ENCODE results near the gene MKX.

MKX gene

DNA sequence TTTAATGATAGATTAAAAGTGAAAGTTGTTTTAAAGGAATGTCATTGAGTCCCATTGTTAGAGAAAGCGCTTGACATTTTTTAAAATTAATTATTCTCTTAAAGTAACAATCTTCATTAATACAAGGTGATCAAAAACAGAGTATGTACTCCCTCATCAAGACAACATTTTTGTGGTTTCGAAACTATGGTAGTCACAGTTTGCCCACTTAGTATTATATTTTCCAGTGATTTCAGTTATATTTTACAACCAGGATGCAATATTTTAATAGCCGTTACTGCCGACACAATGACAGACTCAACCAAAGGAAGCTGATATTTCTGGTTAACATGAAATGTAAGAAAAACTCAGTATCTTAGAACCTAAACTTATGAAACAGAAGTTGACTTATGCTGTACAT, 31.3 kb downstream of the MKX start:
- H4K91ac ChIP-seq (ENCODE audit: low read length): no peak overlapping the region
- WGBS: 100% methylated on average over 1 of the region's 4 CpGs
- H3K4me3 ChIP-seq (ENCODE audit: insufficient read depth in 1 of 2, low read depth in 1 of 2, low read length in 2 of 2): peak overlapping the region in 1 of 2 experiments; percentile 49
- peak overlapping the region; percentile 73 for H3K9ac ChIP-seq (ENCODE audit: low read length)
- H2BK120ac ChIP-seq (ENCODE audit: low read depth, low read length): no peak overlapping the region
- H3K27me3 ChIP-seq (ENCODE audit: control insufficient read depth in 1 of 2, insufficient read depth in 1 of 2, low read length in 2 of 2): no peaks in the 10 kb centered on the region
- no peak overlapping the region for H3K4me2 ChIP-seq (ENCODE audit: low read length, poor library complexity, severe bottlenecking)
- no peaks in the 10 kb centered on the region for H3K4me1 ChIP-seq (ENCODE audit: control insufficient read depth, insufficient read depth, low read depth, low read length)
- H2BK5ac ChIP-seq (ENCODE audit: low read depth, low read length, poor library complexity, severe bottlenecking): no peak overlapping the region
- no peak overlapping the region for H3K23ac ChIP-seq (ENCODE audit: low read length in 2 of 2)
- no peak overlapping the region for H2BK15ac ChIP-seq (ENCODE audit: low read depth, poor library complexity, severe bottlenecking)
- no peak overlapping the region for H3K27ac ChIP-seq (ENCODE audit: low read length, poor library complexity, severe bottlenecking)
- H3K18ac ChIP-seq (ENCODE audit: low read depth in 1 of 2, low read length in 2 of 2): no peak overlapping the region
- no peak overlapping the region for H4K8ac ChIP-seq (ENCODE audit: low read length)
- no peaks in the 10 kb centered on the region for H3K79me1 ChIP-seq (replicated peaks; ENCODE audit: low read length, poor library complexity, severe bottlenecking)
- no peaks in the 10 kb centered on the region for H3K36me3 ChIP-seq (ENCODE audit: control insufficient read depth in 1 of 2, insufficient read depth in 2 of 2, low read depth in 1 of 2, low read length in 2 of 2)
- H2BK12ac ChIP-seq (ENCODE audit: low read length in 2 of 2): no peak overlapping the region
- no peak overlapping the region for H2AK5ac ChIP-seq (ENCODE audit: low read length, severe bottlenecking)
- H3K14ac ChIP-seq (ENCODE audit: low read length in 2 of 2): no peak overlapping the region
- no peak for DNase-seq
- H3K4ac ChIP-seq (ENCODE audit: low read depth in 1 of 2, low read length in 2 of 2): no peak overlapping the region
- H3K9me3 ChIP-seq (ENCODE audit: control insufficient read depth, low read length): no peaks in the 10 kb centered on the region
- H2AFZ ChIP-seq (ENCODE audit: low read depth, low read length): no peak overlapping the region

DNA sequence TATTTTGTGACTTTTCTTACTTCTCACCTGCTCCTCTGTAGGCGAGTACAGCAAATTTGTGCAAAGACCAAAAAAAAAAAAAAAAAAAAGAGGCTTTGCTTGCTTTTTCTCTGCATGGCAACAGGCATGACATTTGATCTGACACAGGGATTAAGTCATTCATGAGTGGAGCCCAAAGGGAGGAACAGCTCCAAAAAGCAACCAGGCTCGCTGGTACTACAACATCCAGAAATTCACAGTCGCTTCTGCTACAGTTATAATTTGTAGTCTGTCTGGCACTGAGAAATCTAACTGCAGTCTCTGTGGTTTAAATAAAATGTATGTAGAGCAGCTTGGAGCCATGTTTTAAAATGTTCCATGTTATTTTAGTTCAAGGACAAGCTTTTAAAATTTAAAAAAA, 31.7 kb downstream of the MKX start:
- H3K9ac ChIP-seq (ENCODE audit: low read length): peak overlapping the region; percentile 73
- no peak overlapping the region for H2BK5ac ChIP-seq (ENCODE audit: low read depth, low read length, poor library complexity, severe bottlenecking)
- no peak overlapping the region for H2BK120ac ChIP-seq (ENCODE audit: low read depth, low read length)
- 98% methylated on average over 3 of the region's 3 CpGs for whole genome bisulfite sequencing
- H4K91ac ChIP-seq (ENCODE audit: low read length): no peak overlapping the region
- H3K36me3 ChIP-seq (ENCODE audit: control insufficient read depth in 1 of 2, insufficient read depth in 2 of 2, low read depth in 1 of 2, low read length in 2 of 2): no peaks in the 10 kb centered on the region
- H3K4me2 ChIP-seq (ENCODE audit: low read length, poor library complexity, severe bottlenecking): no peak overlapping the region
- H3K79me1 ChIP-seq (replicated peaks; ENCODE audit: low read length, poor library complexity, severe bottlenecking): no peaks in the 10 kb centered on the region
- H3K27ac ChIP-seq (ENCODE audit: low read length, poor library complexity, severe bottlenecking): no peak overlapping the region
- H3K4ac ChIP-seq (ENCODE audit: low read depth in 1 of 2, low read length in 2 of 2): no peak overlapping the region
- no peaks in the 10 kb centered on the region for H3K27me3 ChIP-seq (ENCODE audit: control insufficient read depth in 1 of 2, insufficient read depth in 1 of 2, low read length in 2 of 2)
- H3K18ac ChIP-seq (ENCODE audit: low read depth in 1 of 2, low read length in 2 of 2): no peak overlapping the region
- H4K8ac ChIP-seq (ENCODE audit: low read length): no peak overlapping the region
- no peak overlapping the region for H3K23ac ChIP-seq (ENCODE audit: low read length in 2 of 2)
- H3K9me3 ChIP-seq (ENCODE audit: control insufficient read depth, low read length): no peaks in the 10 kb centered on the region
- H2AK5ac ChIP-seq (ENCODE audit: low read length, severe bottlenecking): no peak overlapping the region
- H3K14ac ChIP-seq (ENCODE audit: low read length in 2 of 2): no peak overlapping the region
- peak overlapping the region in 1 of 2 experiments; percentile 49 for H3K4me3 ChIP-seq (ENCODE audit: insufficient read depth in 1 of 2, low read depth in 1 of 2, low read length in 2 of 2)
- no peak overlapping the region for H2BK15ac ChIP-seq (ENCODE audit: low read depth, poor library complexity, severe bottlenecking)
- no peaks in the 10 kb centered on the region for H3K4me1 ChIP-seq (ENCODE audit: control insufficient read depth, insufficient read depth, low read depth, low read length)
- H2BK12ac ChIP-seq (ENCODE audit: low read length in 2 of 2): no peak overlapping the region
- DNase-seq: no peak
- H2AFZ ChIP-seq (ENCODE audit: low read depth, low read length): no peak overlapping the region

DNA sequence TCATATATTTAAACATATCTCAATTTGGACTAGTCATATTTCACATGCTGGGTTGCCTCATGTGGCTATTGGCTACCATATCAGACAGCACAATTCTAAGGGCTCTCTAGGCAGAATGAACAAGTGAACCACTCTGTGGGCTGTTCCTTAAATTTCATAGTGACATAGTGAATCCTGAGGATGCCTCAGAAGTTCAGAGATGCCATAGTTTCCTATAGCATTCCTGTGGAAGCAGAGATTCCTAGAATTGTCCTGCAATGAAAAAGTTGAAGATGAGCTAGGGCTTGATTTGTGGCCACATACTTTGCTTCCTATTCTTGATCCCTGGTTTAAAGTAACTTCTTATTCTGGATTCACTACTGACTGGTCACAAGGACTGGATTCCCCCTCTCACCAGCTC, 35.6 kb downstream of the MKX start:
- Histone ChIP-seq H3K4ac (ENCODE audit: low read depth in 1 of 2, low read length in 2 of 2) (no peak overlapping the region), H2BK12ac (ENCODE audit: low read length in 2 of 2) (no peak overlapping the region), H3K9me3 (ENCODE audit: control insufficient read depth, low read length) (no peaks in the 10 kb centered on the region), H3K4me2 (ENCODE audit: low read length, poor library complexity, severe bottlenecking) (no peak overlapping the region), H3K27me3 (ENCODE audit: control insufficient read depth in 1 of 2, insufficient read depth in 1 of 2, low read length in 2 of 2) (no peaks in the 10 kb centered on the region), H2BK5ac (ENCODE audit: low read depth, low read length, poor library complexity, severe bottlenecking) (no peak overlapping the region), H2AK5ac (ENCODE audit: low read length, severe bottlenecking) (no peak overlapping the region), H3K4me3 (ENCODE audit: insufficient read depth in 1 of 2, low read depth in 1 of 2, low read length in 2 of 2) (no peak overlapping the region), H3K18ac (ENCODE audit: low read depth in 1 of 2, low read length in 2 of 2) (no peak overlapping the region), H4K8ac (ENCODE audit: low read length) (no peak overlapping the region), H3K27ac (ENCODE audit: low read length, poor library complexity, severe bottlenecking) (no peak overlapping the region), H3K9ac (ENCODE audit: low read length) (no peak overlapping the region), H2AFZ (ENCODE audit: low read depth, low read length) (no peak overlapping the region), H3K4me1 (ENCODE audit: control insufficient read depth, insufficient read depth, low read depth, low read length) (no peaks in the 10 kb centered on the region), H3K36me3 (ENCODE audit: control insufficient read depth in 1 of 2, insufficient read depth in 2 of 2, low read depth in 1 of 2, low read length in 2 of 2) (no peaks in the 10 kb centered on the region), H2BK120ac (ENCODE audit: low read depth, low read length) (no peak overlapping the region), H3K79me1 (replicated peaks; ENCODE audit: low read length, poor library complexity, severe bottlenecking) (no peaks in the 10 kb centered on the region), H4K91ac (ENCODE audit: low read length) (no peak overlapping the region), H2BK15ac (ENCODE audit: low read depth, poor library complexity, severe bottlenecking) (no peak overlapping the region), H3K23ac (ENCODE audit: low read length in 2 of 2) (no peak overlapping the region), H3K14ac (ENCODE audit: low read length in 2 of 2) (no peak overlapping the region)
- DNase-seq: no peak

DNA sequence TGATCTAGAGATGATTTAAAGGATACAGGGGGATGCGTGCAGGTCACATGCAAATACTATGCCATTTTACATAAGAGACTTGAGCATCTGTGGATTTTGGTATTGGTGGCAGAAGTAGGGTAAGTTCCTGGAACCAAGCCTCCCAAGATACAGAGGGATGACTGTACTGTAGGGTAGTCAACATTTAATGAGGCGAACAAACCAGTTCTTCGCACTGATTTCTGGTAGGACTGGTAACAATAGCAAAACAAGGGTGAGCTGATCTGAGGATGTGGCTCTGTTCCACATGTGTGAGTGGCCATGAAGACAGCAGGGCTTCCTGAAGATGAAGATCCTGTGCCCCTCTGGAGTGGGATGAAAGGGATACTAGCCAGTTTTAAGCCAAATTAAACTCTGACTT, 36.3 kb downstream of the MKX start:
- Histone ChIP-seq H3K4me2 (ENCODE audit: low read length, poor library complexity, severe bottlenecking) (no peak overlapping the region), H3K27ac (ENCODE audit: low read length, poor library complexity, severe bottlenecking) (no peak overlapping the region), H3K4ac (ENCODE audit: low read depth in 1 of 2, low read length in 2 of 2) (no peak overlapping the region), H2BK12ac (ENCODE audit: low read length in 2 of 2) (no peak overlapping the region), H2BK15ac (ENCODE audit: low read depth, poor library complexity, severe bottlenecking) (no peak overlapping the region), H2BK120ac (ENCODE audit: low read depth, low read length) (no peak overlapping the region), H3K79me1 (replicated peaks; ENCODE audit: low read length, poor library complexity, severe bottlenecking) (no peaks in the 10 kb centered on the region), H3K9ac (ENCODE audit: low read length) (no peak overlapping the region), H3K36me3 (ENCODE audit: control insufficient read depth in 1 of 2, insufficient read depth in 2 of 2, low read depth in 1 of 2, low read length in 2 of 2) (no peaks in the 10 kb centered on the region), H3K14ac (ENCODE audit: low read length in 2 of 2) (no peak overlapping the region), H4K91ac (ENCODE audit: low read length) (no peak overlapping the region), H3K4me1 (ENCODE audit: control insufficient read depth, insufficient read depth, low read depth, low read length) (no peaks in the 10 kb centered on the region), H2BK5ac (ENCODE audit: low read depth, low read length, poor library complexity, severe bottlenecking) (no peak overlapping the region), H2AFZ (ENCODE audit: low read depth, low read length) (no peak overlapping the region), H3K4me3 (ENCODE audit: insufficient read depth in 1 of 2, low read depth in 1 of 2, low read length in 2 of 2) (no peak overlapping the region), H3K27me3 (ENCODE audit: control insufficient read depth in 1 of 2, insufficient read depth in 1 of 2, low read length in 2 of 2) (no peaks in the 10 kb centered on the region), H3K23ac (ENCODE audit: low read length in 2 of 2) (no peak overlapping the region), H2AK5ac (ENCODE audit: low read length, severe bottlenecking) (no peak overlapping the region), H3K9me3 (ENCODE audit: control insufficient read depth, low read length) (no peaks in the 10 kb centered on the region), H3K18ac (ENCODE audit: low read depth in 1 of 2, low read length in 2 of 2) (no peak overlapping the region), H4K8ac (ENCODE audit: low read length) (no peak overlapping the region)
- DNase-seq: no peak
- WGBS: 99% methylated on average over 3 of the region's 3 CpGs

Data from mesenchymal stem cell (in vitro differentiated cells and primary cell).